ENCODE measurements around the gene AICDA. TPM values are rescaled to one million over a fixed set of nuclear protein-coding genes. Genes with fewer than 3 reads are reported as not detected.
"Not testable (repeated sequence)": the region's sequence is repeated elsewhere in the genome, so short reads cannot be mapped to it uniquely, and the experiment has no call there.

The AICDA gene
- total RNA-seq, 2 donors from 2014 or later, result not detected

- no peak for DNase-seq
- no peaks in the 10 kb centered on the region for H3K27me3 Mint-ChIP-seq
- H3K36me3 Mint-ChIP-seq (ENCODE audit: low read depth), result no peaks in the 10 kb centered on the region
- no peaks in the 10 kb centered on the region for H3K4me1 Mint-ChIP-seq
- no peak overlapping the region for H3K4me3 Mint-ChIP-seq
- H3K9me3 ChIP-seq (ENCODE audit: control insufficient read depth, low read length, poor library complexity, severe bottlenecking), result no peaks in the 10 kb centered on the region
- no peak for ATAC-seq
- H3K27ac Mint-ChIP-seq, result no peak overlapping the region
Measured at GRCh38 chr12:8636581-8636980, 23.9 kb upstream of the AICDA start.

DNA sequence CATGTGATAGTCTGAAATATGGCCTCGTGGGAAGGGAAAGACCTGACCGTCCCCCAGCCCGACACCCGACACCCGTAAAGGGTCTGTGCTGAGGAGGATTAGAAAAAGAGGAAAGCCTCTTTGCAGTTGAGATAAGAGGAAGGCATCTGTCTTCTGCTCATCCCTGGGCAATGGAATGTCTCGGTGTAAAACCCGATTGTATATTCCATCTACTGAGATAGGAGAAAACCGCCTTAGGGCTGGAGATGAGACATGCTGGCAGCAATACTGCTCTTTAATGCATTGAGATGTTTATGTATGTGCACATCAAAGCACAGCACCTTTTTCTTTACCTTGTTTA is 23.3 kb upstream of the AICDA start:
- H3K27me3 Mint-ChIP-seq; DNase-seq; H3K9me3 ChIP-seq (ENCODE audit: control insufficient read depth, low read length, poor library complexity, severe bottlenecking); H3K36me3 Mint-ChIP-seq (ENCODE audit: low read depth); H3K4me1 Mint-ChIP-seq; H3K4me3 Mint-ChIP-seq; H3K27ac Mint-ChIP-seq; ATAC-seq: not testable (repeated sequence)

GRCh38 chr12:8635342-8636006 is 22.8 kb upstream of the AICDA start:
- H3K36me3 Mint-ChIP-seq (ENCODE audit: low read depth); H3K27me3 Mint-ChIP-seq; H3K4me1 Mint-ChIP-seq; H3K4me3 Mint-ChIP-seq; H3K9me3 ChIP-seq (ENCODE audit: control insufficient read depth, low read length, poor library complexity, severe bottlenecking); ATAC-seq; H3K27ac Mint-ChIP-seq; DNase-seq: not testable (repeated sequence)

DNA sequence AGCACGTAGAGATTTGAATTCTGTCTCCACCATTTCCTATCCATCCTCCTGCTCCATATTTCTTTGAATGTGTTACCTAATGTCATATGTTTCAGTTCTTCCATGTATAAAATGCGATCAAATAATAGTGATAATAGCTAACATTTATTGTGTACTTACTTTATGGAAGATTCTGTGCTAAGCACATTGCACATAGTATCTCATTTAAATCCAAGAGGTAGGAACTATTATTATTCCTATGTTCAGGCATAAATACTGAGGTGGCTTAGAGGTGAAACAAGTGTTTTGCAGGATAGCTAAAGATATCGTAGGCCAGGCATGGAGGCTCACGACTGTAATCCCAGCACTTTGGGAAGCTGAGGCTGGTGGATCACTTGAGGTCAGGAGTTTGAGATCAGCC is 17.5 kb upstream of the AICDA start:
- no peak overlapping the region for H3K27ac Mint-ChIP-seq
- no peak for DNase-seq
- ATAC-seq, result no peak

DNA sequence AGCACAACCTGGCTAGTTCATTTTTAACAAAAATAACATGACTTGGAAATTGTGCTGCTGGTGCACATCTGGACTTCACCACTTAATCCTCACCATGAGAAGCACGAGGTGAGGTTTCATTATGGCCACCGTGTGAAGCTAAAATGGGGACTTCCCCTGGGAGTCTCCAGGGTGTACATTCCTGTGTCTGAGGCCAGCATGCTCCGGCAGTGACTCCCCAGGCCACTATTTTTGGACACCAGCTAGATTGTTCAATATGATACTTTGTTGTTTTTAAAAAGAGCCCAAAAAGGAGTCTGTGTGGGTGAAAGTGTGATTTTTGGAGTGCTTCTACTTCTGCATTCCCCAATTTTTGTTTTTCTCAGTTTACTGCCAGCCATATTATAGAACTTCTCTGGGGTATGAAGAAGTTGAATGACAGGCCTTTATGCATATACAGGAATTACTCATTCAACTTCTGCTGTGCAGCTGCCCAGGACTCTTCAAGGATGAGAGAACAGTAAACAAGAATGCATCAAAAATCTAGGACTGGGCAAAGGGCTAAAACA is 16.9 kb upstream of the AICDA start:
- Mint-ChIP-seq H3K27me3 (peaks cover 4% of the 10 kb centered on the region), H3K27ac (no peak overlapping the region), H3K4me1 (peaks cover 3% of the 10 kb centered on the region), H3K36me3 (ENCODE audit: low read depth) (no peaks in the 10 kb centered on the region), H3K4me3 (no peak overlapping the region)
- ATAC-seq, result no peak
- no peaks in the 10 kb centered on the region for H3K9me3 ChIP-seq (ENCODE audit: control insufficient read depth, low read length, poor library complexity, severe bottlenecking)
- no peak for DNase-seq

More for the DNA sequence above, 17.5 kb upstream of the AICDA start:
- Mint-ChIP-seq H3K36me3 (ENCODE audit: low read depth) (no peaks in the 10 kb centered on the region), H3K4me3 (no peak overlapping the region), H3K4me1 (peaks cover 3% of the 10 kb centered on the region), H3K27me3 (peaks cover 4% of the 10 kb centered on the region)
- H3K9me3 ChIP-seq (ENCODE audit: control insufficient read depth, low read length, poor library complexity, severe bottlenecking), result no peaks in the 10 kb centered on the region

- H3K9me3 ChIP-seq (ENCODE audit: control insufficient read depth, low read length, poor library complexity, severe bottlenecking), result no peaks in the 10 kb centered on the region
- DNase-seq (no peak), ATAC-seq (no peak)
- H3K4me1 Mint-ChIP-seq, result peaks cover 3% of the 10 kb centered on the region
- no peak overlapping the region for H3K27ac Mint-ChIP-seq
- no peaks in the 10 kb centered on the region for H3K36me3 Mint-ChIP-seq (ENCODE audit: low read depth)
- no peak overlapping the region for H3K4me3 Mint-ChIP-seq
- H3K27me3 Mint-ChIP-seq, result peaks cover 4% of the 10 kb centered on the region
Measured at GRCh38 chr12:8628731-8629130, 16.1 kb upstream of the AICDA start.

DNA sequence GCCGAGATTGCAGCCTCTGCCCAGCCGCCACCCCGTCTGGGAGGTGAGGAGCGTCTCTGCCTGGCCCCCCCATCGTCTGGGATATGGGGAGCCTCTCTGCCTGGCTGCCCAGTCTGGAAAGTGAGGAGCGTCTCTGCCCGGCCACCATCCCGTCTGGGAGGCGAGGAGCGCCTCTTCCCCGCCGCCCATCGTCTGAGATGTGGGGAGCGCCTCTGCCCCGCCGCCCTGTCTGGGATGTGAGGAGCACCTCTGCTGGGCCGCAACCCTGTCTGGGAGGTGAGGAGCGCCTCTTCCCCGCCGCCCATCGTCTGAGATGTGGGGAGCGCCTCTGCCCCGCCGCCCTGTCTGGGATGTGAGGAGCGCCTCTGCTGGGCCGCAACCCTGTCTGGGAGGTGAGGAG is 12.1 kb upstream of the AICDA start:
- DNase-seq; H3K36me3 Mint-ChIP-seq (ENCODE audit: low read depth); H3K4me1 Mint-ChIP-seq; ATAC-seq; H3K27ac Mint-ChIP-seq; H3K9me3 ChIP-seq (ENCODE audit: control insufficient read depth, low read length, poor library complexity, severe bottlenecking); H3K27me3 Mint-ChIP-seq; H3K4me3 Mint-ChIP-seq: not testable (repeated sequence)

DNA sequence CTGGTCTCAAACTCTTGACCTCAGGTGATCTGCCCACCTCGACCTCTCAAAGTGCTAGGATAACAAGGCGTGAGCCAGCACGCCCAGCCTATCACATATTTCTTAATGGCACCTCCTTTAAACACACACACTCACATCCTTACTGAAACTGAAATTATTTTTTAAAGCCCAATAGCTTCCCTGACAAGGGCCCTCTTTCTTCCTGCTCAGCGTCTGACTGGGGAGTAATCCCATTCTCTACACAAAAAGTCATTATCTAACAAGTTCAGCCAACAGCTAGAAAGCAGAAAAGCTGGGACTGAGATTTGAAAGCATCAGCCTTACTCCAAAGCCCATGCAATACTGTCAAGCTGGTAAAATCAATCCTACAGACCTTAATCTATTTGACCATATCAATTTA is 10.0 kb upstream of the AICDA start:
- no peaks in the 10 kb centered on the region for H3K27me3 Mint-ChIP-seq
- no peak overlapping the region for H3K4me3 Mint-ChIP-seq
- peak overlapping the region; percentile 17 for H3K27ac Mint-ChIP-seq
- ATAC-seq, result no peak
- DNase-seq, result no peak
- no peaks in the 10 kb centered on the region for H3K36me3 Mint-ChIP-seq (ENCODE audit: low read depth)
- no peaks in the 10 kb centered on the region for H3K9me3 ChIP-seq (ENCODE audit: control insufficient read depth, low read length, poor library complexity, severe bottlenecking)
- H3K4me1 Mint-ChIP-seq, result no peaks in the 10 kb centered on the region

GRCh38 chr12:8615206-8615605 is 2.5 kb upstream of the AICDA start:
- ATAC-seq, result no peak
- H3K4me3 Mint-ChIP-seq, result no peak overlapping the region
- no peaks in the 10 kb centered on the region for H3K27me3 Mint-ChIP-seq
- no peak overlapping the region for H3K27ac Mint-ChIP-seq
- DNase-seq, result no peak
- no peaks in the 10 kb centered on the region for H3K9me3 ChIP-seq (ENCODE audit: control insufficient read depth, low read length, poor library complexity, severe bottlenecking)
- H3K4me1 Mint-ChIP-seq, result peaks cover 2% of the 10 kb centered on the region
- no peaks in the 10 kb centered on the region for H3K36me3 Mint-ChIP-seq (ENCODE audit: low read depth)

GRCh38 chr12:8613881-8614280 is 1.2 kb upstream of the AICDA start:
- not testable (repeated sequence) for H3K36me3 Mint-ChIP-seq (ENCODE audit: low read depth); DNase-seq; H3K27me3 Mint-ChIP-seq; H3K27ac Mint-ChIP-seq; H3K4me3 Mint-ChIP-seq; H3K4me1 Mint-ChIP-seq; ATAC-seq; H3K9me3 ChIP-seq (ENCODE audit: control insufficient read depth, low read length, poor library complexity, severe bottlenecking)

DNA sequence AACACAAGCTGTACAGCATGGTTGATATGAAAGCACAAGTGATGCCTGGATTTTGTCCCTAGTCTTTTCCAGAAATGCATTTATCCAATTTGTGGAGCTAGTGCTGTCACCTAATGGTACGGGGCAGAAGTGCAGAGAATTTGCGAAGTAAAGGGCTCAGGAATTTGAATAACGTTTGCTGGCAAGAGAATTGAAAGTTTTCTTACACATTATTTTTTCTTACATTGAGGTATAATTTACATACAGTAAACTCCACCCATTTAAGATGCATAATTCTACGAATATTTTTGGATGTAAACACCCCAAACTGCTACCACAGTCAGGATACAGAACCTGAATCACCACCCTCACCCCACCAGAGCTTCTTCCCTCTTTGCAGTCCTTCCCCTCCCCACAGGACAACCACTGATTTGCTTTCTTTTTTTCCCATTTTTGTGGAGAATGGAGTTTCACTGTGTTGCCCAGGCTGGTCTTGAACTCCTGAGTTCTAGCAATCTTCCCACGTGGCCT is 3.5 kb downstream of the AICDA start:
- no peak for ATAC-seq
- H3K27ac Mint-ChIP-seq, result peak overlapping the region; percentile 75

DNA sequence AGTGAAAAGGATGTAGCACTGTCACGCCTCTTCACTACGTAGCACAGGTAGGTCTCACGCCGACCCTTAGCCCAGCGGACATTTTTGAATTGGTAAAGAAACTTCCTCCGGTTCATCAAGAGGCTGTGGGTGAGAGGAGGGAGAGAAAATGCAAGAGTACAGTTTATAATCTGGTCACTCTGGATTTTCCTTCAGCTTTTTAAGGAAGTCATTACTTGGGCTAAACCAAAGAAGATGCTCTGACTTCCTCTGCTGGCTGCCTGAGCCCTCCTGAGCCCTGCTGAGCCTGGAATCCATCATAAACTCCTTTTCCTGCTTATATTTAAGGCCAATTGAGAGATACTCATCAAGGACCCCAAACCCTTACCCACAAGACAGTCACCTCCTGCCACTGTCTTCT is 5.8 kb downstream of the AICDA start:
- Mint-ChIP-seq H3K4me1 (peaks cover 19% of the 10 kb centered on the region), H3K4me3 (no peak overlapping the region), H3K36me3 (ENCODE audit: low read depth) (peaks cover 4% of the 10 kb centered on the region), H3K27me3 (peaks cover 42% of the 10 kb centered on the region), H3K27ac (no peak overlapping the region)
- DNase-seq (no peak), ATAC-seq (no peak)
- no peaks in the 10 kb centered on the region for H3K9me3 ChIP-seq (ENCODE audit: control insufficient read depth, low read length, poor library complexity, severe bottlenecking)

More for the DNA sequence above, 3.5 kb downstream of the AICDA start:
- DNase-seq, result no peak
- no peaks in the 10 kb centered on the region for H3K9me3 ChIP-seq (ENCODE audit: control insufficient read depth, low read length, poor library complexity, severe bottlenecking)
- Mint-ChIP-seq H3K36me3 (ENCODE audit: low read depth) (peaks cover 4% of the 10 kb centered on the region), H3K4me1 (peaks cover 19% of the 10 kb centered on the region), H3K4me3 (peak overlapping the region; percentile 88), H3K27me3 (peaks cover 27% of the 10 kb centered on the region)

- peaks cover 49% of the 10 kb centered on the region for H3K27me3 Mint-ChIP-seq
- no peaks in the 10 kb centered on the region for H3K9me3 ChIP-seq (ENCODE audit: control insufficient read depth, low read length, poor library complexity, severe bottlenecking)
- H3K4me1 Mint-ChIP-seq, result peaks cover 19% of the 10 kb centered on the region
- DNase-seq (no peak), ATAC-seq (no peak)
- no peak overlapping the region for H3K4me3 Mint-ChIP-seq
- peaks cover 4% of the 10 kb centered on the region for H3K36me3 Mint-ChIP-seq (ENCODE audit: low read depth)
- no peak overlapping the region for H3K27ac Mint-ChIP-seq
Measured at GRCh38 chr12:8605057-8605456, 7.6 kb downstream of the AICDA start.

DNA sequence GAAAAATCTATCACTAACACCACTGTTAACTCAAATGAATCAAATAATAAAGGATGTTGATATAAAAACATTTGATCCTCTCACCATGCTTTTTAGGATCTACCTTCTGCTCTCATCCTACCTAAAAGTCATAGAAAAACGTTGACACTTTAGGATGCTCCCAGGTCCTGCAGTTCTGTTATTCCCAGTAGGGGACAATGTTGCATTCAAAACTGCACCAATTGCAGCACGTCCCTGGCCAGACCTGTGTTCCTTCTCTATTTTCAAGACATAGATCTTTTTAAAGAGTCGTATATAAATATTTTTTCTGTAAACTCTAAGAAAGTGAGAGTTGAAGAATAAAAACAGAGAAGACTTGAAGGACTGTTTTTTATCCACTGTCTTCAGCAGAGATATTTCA is 8.8 kb downstream of the AICDA start:
- Mint-ChIP-seq H3K36me3 (ENCODE audit: low read depth) (peaks cover 4% of the 10 kb centered on the region), H3K27me3 (peaks cover 48% of the 10 kb centered on the region), H3K4me3 (no peak overlapping the region), H3K4me1 (peaks cover 11% of the 10 kb centered on the region), H3K27ac (no peak overlapping the region)
- no peaks in the 10 kb centered on the region for H3K9me3 ChIP-seq (ENCODE audit: control insufficient read depth, low read length, poor library complexity, severe bottlenecking)
- DNase-seq, result no peak
- no peak for ATAC-seq
